ENCODE data around the gene COX6B1. TPM values are rescaled to one million over a fixed set of nuclear protein-coding genes. Genes with fewer than 3 reads are reported as not detected.
A peak's percentile ranks its signal among the peaks of the same experiment; 100 is the strongest.
"Not testable (repeated sequence)": the region's sequence is repeated elsewhere in the genome, so short reads cannot be mapped to it uniquely, and the experiment has no call there.

COX6B1 gene
- total and polyA plus RNA-seq, 9 donors, result 181 to 601 (median 254) TPM

DNA sequence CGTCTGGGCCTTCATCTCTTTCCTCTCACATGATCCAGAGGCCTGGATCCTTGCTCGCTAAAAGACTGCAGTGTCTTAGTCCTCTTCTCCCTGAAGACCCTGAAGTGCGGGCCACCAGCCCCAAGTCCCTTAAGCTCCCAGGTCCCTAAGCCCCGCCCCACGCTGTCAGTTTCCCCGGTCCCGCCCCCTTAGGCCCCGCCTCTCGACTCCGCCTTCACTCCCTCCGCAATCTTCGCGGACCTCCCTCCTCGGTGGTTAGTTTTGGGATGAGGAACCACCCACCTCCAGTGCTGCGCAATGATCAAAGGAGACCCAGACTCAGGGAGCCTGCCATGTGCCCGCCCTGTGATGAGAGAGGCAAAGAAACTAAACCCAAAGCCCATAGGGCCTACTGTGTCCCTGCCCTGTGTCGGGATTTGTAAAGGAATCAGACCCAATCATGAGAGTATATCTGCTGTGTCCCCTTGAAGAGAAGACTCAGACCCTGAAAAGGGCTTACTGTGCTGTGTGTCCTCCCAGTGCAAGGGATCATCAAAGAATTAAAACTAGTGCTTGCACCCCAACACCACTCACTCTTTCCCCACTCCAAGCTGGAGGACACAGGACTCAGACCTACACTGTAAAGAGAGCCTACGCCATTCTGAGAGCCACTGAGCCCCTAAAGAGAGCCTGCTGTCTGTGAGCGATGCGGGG lies 3.0 kb upstream of the COX6B1 start:
- peak; percentile 90 to 94 (median 94) for DNase-seq
- H3K4me3 ChIP-seq, result peak overlapping the region; percentile 61
- WGBS, 3 donors, result 11 to 14% (median 12%) methylated on average over 20 of the region's 20 CpGs
- peaks cover 10% of the 10 kb centered on the region for H3K4me1 ChIP-seq (ENCODE audit: insufficient read depth)
- H3K9me3 ChIP-seq, result no peaks in the 10 kb centered on the region
- intact Hi-C loops (cut with DNase I), result no loop called here
- no peaks in the 10 kb centered on the region for H3K27me3 ChIP-seq
- TF ChIP-seq POLR2A (IDR thresholded peaks at IDR 0.05), result no peak
- peak; percentile 4 for TF ChIP-seq EP300 (IDR thresholded peaks at IDR 0.05)
- TF ChIP-seq, protein P1, sequence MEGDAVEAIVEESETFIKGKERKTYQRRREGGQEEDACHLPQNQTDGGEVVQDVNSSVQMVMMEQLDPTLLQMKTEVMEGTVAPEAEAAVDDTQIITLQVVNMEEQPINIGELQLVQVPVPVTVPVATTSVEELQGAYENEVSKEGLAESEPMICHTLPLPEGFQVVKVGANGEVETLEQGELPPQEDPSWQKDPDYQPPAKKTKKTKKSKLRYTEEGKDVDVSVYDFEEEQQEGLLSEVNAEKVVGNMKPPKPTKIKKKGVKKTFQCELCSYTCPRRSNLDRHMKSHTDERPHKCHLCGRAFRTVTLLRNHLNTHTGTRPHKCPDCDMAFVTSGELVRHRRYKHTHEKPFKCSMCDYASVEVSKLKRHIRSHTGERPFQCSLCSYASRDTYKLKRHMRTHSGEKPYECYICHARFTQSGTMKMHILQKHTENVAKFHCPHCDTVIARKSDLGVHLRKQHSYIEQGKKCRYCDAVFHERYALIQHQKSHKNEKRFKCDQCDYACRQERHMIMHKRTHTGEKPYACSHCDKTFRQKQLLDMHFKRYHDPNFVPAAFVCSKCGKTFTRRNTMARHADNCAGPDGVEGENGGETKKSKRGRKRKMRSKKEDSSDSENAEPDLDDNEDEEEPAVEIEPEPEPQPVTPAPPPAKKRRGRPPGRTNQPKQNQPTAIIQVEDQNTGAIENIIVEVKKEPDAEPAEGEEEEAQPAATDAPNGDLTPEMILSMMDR (IDR thresholded peaks at IDR 0.05), result peak in 1 of 3 donors; percentile 16
- H3K27ac ChIP-seq, result peak overlapping the region; percentile 43 to 81
- H3K36me3 ChIP-seq, result no peaks in the 10 kb centered on the region

DNA sequence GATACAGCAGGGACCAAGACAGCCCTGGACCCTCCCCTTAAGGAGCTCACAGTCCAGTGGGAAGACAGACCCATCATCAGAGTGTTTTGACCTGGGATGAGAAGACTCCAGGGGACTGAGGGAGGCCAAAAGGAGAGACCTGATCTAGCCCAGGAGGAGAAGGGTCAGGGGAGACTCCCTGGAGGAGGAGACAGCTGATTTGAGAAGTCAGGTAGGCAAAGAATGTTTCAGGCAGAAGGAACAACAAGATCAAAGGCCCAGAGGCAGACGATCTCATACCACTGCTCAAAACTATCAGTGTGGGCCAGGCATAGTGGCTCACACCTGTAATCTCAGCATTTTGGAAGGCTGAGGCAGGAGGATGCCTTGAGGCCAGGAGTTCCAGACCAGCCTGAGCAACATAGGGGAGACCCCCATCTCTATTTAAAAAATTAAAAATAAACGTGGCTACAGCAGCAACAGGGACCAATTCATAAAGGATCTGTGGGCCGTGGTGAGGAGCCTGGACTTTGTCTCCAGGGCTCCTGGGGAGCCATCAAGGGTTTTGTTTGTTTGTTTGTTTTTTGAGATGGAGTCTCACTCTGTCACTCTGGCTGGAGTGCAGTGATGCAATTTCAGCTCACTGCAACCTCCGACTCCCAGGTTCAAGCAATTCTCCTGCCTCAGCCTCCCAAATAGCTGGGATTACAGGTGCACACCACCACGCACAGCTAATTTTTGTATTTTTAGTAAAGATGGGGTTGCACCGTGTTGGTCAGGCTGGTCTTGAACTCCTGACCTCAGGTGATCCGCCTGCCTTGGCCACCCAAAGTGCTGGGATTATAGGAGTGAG lies 2.2 kb upstream of the COX6B1 start:
- Histone ChIP-seq H3K27ac (peak overlapping the region in 1 of 2 donors; percentile 81), H3K4me3 (no peak overlapping the region), H3K36me3 (no peaks in the 10 kb centered on the region), H3K27me3 (no peaks in the 10 kb centered on the region), H3K4me1 (ENCODE audit: insufficient read depth) (peaks cover 10% of the 10 kb centered on the region), H3K9me3 (no peaks in the 10 kb centered on the region)
- no peak for DNase-seq
- intact Hi-C loops (cut with DNase I), result no loop called here
- TF ChIP-seq, protein P1 (IDR thresholded peaks at IDR 0.05), result no peak
- TF ChIP-seq EP300 (IDR thresholded peaks at IDR 0.05), result no peak
- TF ChIP-seq POLR2A (IDR thresholded peaks at IDR 0.05), result no peak
- 69 to 76% (median 74%) methylated on average over 7 of the region's 7 CpGs for WGBS, 3 donors

DNA sequence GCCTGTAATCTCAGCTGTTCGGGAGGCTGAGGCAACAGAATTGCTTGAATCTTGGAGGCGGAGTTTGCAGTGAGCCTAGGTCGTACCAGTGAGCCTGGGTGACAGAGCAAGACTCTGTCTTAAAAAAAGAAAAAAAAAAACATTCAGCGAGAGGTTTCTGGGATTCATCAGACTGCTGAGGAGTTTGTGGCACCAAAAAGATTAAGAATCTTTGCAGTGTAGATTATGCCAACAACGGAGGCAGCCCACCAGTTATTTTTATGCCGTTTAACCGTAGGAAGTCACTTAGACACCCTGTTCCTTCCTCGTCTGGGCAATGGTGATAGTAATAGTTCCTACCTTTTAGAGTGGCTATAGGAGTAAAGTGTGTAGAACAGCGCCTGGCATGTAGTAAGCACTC lies 2.5 kb downstream of the COX6B1 start:
- TF ChIP-seq POLR2A (IDR thresholded peaks at IDR 0.05), result no peak
- no peak overlapping the region for H3K4me3 ChIP-seq
- intact Hi-C loops (cut with DNase I), result no loop called here
- DNase-seq, result no peak
- H3K27ac ChIP-seq, result no peak overlapping the region
- WGBS, 3 donors, result 81 to 87% (median 85%) methylated on average over 9 of the region's 9 CpGs
- H3K4me1 ChIP-seq (ENCODE audit: insufficient read depth), result peaks cover 5% of the 10 kb centered on the region
- no peaks in the 10 kb centered on the region for H3K36me3 ChIP-seq
- no peaks in the 10 kb centered on the region for H3K9me3 ChIP-seq
- no peaks in the 10 kb centered on the region for H3K27me3 ChIP-seq

DNA sequence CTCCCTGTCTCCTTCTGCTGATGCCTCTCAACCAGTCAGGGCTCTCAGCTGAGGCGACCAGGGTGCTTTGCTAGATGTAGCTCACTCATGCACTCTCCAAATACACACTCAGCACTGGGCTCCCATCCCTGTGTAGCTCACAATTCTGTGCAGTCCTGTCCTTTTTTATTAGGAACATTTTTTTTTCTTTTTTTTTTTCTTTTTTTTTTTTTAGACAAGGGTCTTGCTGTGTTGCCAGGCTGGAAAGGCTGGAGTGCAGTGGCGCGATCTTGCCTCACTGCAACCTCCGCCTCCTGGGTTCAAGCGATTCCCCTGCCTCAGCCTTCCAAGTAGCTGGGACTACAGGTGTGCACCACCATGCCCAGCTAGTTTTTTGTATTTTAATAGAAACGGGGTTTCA lies 6.7 kb downstream of the COX6B1 start:
- H3K36me3 ChIP-seq; H3K27me3 ChIP-seq; intact Hi-C loops (cut with DNase I); H3K4me3 ChIP-seq; DNase-seq; H3K4me1 ChIP-seq (ENCODE audit: insufficient read depth); H3K27ac ChIP-seq; H3K9me3 ChIP-seq: not testable (repeated sequence)
- WGBS, 3 donors, result 93 to 96% (median 96%) methylated on average over 6 of the region's 6 CpGs

DNA sequence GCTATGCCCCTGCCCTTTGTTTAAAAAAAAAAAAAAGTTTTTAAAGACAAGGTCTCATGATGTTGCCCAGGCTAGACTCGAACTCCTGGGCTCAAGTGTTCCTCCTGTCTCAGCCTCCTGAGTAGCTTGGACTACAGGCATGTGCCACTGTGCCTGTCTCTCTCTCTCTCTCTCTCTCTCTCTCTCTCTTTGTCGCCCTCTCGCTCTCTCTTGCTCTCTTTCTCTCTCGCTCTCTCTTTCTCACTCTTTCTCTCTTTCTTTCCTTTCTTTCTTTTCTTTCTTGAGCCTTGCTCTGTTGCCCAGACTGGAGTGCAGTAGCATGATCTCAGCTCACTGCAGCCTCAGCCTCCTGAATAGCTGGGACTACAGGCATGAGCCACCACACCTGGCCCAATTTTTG lies 7.5 kb downstream of the COX6B1 start:
- TF ChIP-seq, protein P1 (IDR thresholded peaks at IDR 0.05), result no peak
- TF ChIP-seq POLR2A (IDR thresholded peaks at IDR 0.05) (no peak), EP300 (IDR thresholded peaks at IDR 0.05) (no peak)
- Histone ChIP-seq H3K4me1 (ENCODE audit: insufficient read depth) (no peaks in the 10 kb centered on the region), H3K4me3 (no peak overlapping the region), H3K36me3 (no peaks in the 10 kb centered on the region), H3K27ac (no peak overlapping the region), H3K27me3 (no peaks in the 10 kb centered on the region), H3K9me3 (no peaks in the 10 kb centered on the region)
- 79 to 93% (median 93%) methylated on average over 4 of the region's 4 CpGs for WGBS, 3 donors
- intact Hi-C loops (cut with DNase I), result no loop called here
- DNase-seq, result no peak
